ENCODE measurements around the gene NAIF1.

The NAIF1 gene

GRCh38 chr9:128102861-128103588 is 35.9 kb upstream of the NAIF1 start:
- in situ Hi-C loops (cut with MboI; ENCODE audit: low sequenced_read_pairs), result no loop called here

GRCh38 chr9:128102196-128102595 is 35.1 kb upstream of the NAIF1 start:
- in situ Hi-C loops (cut with MboI; ENCODE audit: low sequenced_read_pairs), result no loop called here

GRCh38 chr9:128101690-128102089 is 34.6 kb upstream of the NAIF1 start:
- in situ Hi-C loops (cut with MboI; ENCODE audit: low sequenced_read_pairs), result no loop called here

GRCh38 chr9:128101231-128101661 is 34.1 kb upstream of the NAIF1 start:
- in situ Hi-C loops (cut with MboI; ENCODE audit: low sequenced_read_pairs), result no loop called here

- in situ Hi-C loops (cut with MboI; ENCODE audit: low sequenced_read_pairs), result no loop called here
Measured at GRCh38 chr9:128100581-128100980, 33.5 kb upstream of the NAIF1 start.

GRCh38 chr9:128099932-128100491 is 32.9 kb upstream of the NAIF1 start:
- in situ Hi-C loops (cut with MboI; ENCODE audit: low sequenced_read_pairs), result no loop called here

GRCh38 chr9:128099231-128099931 is 32.3 kb upstream of the NAIF1 start:
- in situ Hi-C loops (cut with MboI; ENCODE audit: low sequenced_read_pairs), result no loop called here

GRCh38 chr9:128098297-128099230 is 31.4 kb upstream of the NAIF1 start:
- in situ Hi-C loops (cut with MboI; ENCODE audit: low sequenced_read_pairs), result no loop called here

GRCh38 chr9:128097543-128098296 is 30.6 kb upstream of the NAIF1 start:
- in situ Hi-C loops (cut with MboI; ENCODE audit: low sequenced_read_pairs), result no loop called here

GRCh38 chr9:128096616-128097536 is 29.8 kb upstream of the NAIF1 start:
- in situ Hi-C loops (cut with MboI; ENCODE audit: low sequenced_read_pairs), result no loop called here

GRCh38 chr9:128094950-128095544 is 27.9 kb upstream of the NAIF1 start:
- in situ Hi-C loops (cut with MboI; ENCODE audit: low sequenced_read_pairs), result no loop called here

- in situ Hi-C loops (cut with MboI; ENCODE audit: low sequenced_read_pairs), result no loop called here
Measured at GRCh38 chr9:128094166-128094949, 27.2 kb upstream of the NAIF1 start.

GRCh38 chr9:128093011-128093410 is 25.9 kb upstream of the NAIF1 start:
- in situ Hi-C loops (cut with MboI; ENCODE audit: low sequenced_read_pairs), result no loop called here

GRCh38 chr9:128092199-128092977 is 25.3 kb upstream of the NAIF1 start:
- in situ Hi-C loops (cut with MboI; ENCODE audit: low sequenced_read_pairs), result no loop called here

- in situ Hi-C loops (cut with MboI; ENCODE audit: low sequenced_read_pairs), result no loop called here
Measured at GRCh38 chr9:128091571-128091970, 24.5 kb upstream of the NAIF1 start.

- in situ Hi-C loops (cut with MboI; ENCODE audit: low sequenced_read_pairs), result no loop called here
Measured at GRCh38 chr9:128091144-128091543, 24.0 kb upstream of the NAIF1 start.

- in situ Hi-C loops (cut with MboI; ENCODE audit: low sequenced_read_pairs), result no loop called here
Measured at GRCh38 chr9:128089299-128089698, 22.2 kb upstream of the NAIF1 start.
